ENCODE data around the gene MAD1L1. TPM values are rescaled to one million over a fixed set of nuclear protein-coding genes. Genes with fewer than 3 reads are reported as not detected.

Gene MAD1L1
- total and polyA plus RNA-seq, 4 donors, result 12.8 to 20.7 (median 16.5) TPM

- Histone ChIP-seq H3K4me3 (ENCODE audit: low read depth in 1 of 3, low read length in 3 of 3) (no peak overlapping the region), H3K9me3 (ENCODE audit: control insufficient read depth in 4 of 4, low read length in 3 of 4) (no peaks in the 10 kb centered on the region), H3K4me1 (ENCODE audit: control insufficient read depth in 4 of 4, insufficient read depth in 4 of 4, low read length in 3 of 4) (peaks cover 0 to 6% (median 6%) of the 10 kb centered on the region in 4 donors), H3K9ac (ENCODE audit: low read depth in 1 of 2, low read length in 2 of 2) (no peak overlapping the region), H3K36me3 (ENCODE audit: control insufficient read depth in 4 of 4, insufficient read depth in 3 of 4, low read depth in 1 of 4, low read length in 3 of 4) (no peaks in the 10 kb centered on the region), H3K27ac (ENCODE audit: low read depth in 1 of 2, low read length in 2 of 2) (no peak overlapping the region), H3K27me3 (ENCODE audit: control insufficient read depth in 4 of 4, insufficient read depth in 4 of 4, low read length in 3 of 4) (no peaks in the 10 kb centered on the region)
- WGBS, result 95% methylated on average over 36 of the region's 36 CpGs
- TF ChIP-seq FOXA2 (IDR thresholded peaks at IDR 0.05), result no peak
- no peak for TF ChIP-seq FOXA1 (IDR thresholded peaks at IDR 0.05)
- no peak for TF ChIP-seq HNF4G (IDR thresholded peaks at IDR 0.05)
- TF ChIP-seq CTCF (IDR thresholded peaks at IDR 0.05; ENCODE audit: low read depth, low read length, missing input control), result no peak
- no peak for TF ChIP-seq RAD21 (IDR thresholded peaks at IDR 0.05)
- no peak for TF ChIP-seq EGR1 (IDR thresholded peaks at IDR 0.05; ENCODE audit: low read depth in 2 of 2)
- no peak for TF ChIP-seq GABPA (IDR thresholded peaks at IDR 0.05 in 1 of 2, conservative IDR thresholded peaks at IDR 0.05 in 1 of 2)
- TF ChIP-seq YY1 (IDR thresholded peaks at IDR 0.05), result no peak
- no peak for TF ChIP-seq TAF1 (conservative IDR thresholded peaks at IDR 0.05)
- no peak for TF ChIP-seq ZBTB33 (IDR thresholded peaks at IDR 0.05)
- no peak for TF ChIP-seq ATF3 (IDR thresholded peaks at IDR 0.05)
- no peak for TF ChIP-seq REST (IDR thresholded peaks at IDR 0.05)
- TF ChIP-seq JUND (IDR thresholded peaks at IDR 0.05), result no peak
- TF ChIP-seq HNF4A (conservative IDR thresholded peaks at IDR 0.05), result no peak
- TF ChIP-seq MAX (IDR thresholded peaks at IDR 0.05), result no peak
- no peak for TF ChIP-seq RXRA (IDR thresholded peaks at IDR 0.05)
- no peak for TF ChIP-seq SP1 (IDR thresholded peaks at IDR 0.05)
- DNase-seq (ENCODE audit: low spot score), result no peak
These were observed 264.2 kb downstream of the MAD1L1 start for GRCh38 chr7:1968397-1969111.
